OCI-LY3 (cell line): Measurements from ENCODE around the gene RNF175.

Experiments
- H2AFZ ChIP-seq: fragments of 200-600, 300-600 bp; shearing (Covaris generic); 2 replicates; pipeline ENCODE4 v1.6.0; 2014; ENCODE audit warnings: antibody characterized with exemption, low read depth, low read length
- H3K27ac ChIP-seq: fragments of 200-600, 300-600 bp; sonication (generic); 2 replicates; pipeline ENCODE4 v1.5.1; 2014; ENCODE audit warnings: mild to moderate bottlenecking, low read length, moderate library complexity, mixed read lengths
- H3K27me3 ChIP-seq: fragments of 200-600, 300-600 bp; sonication (generic); 2 replicates; pipeline ENCODE4 v1.6.1; 2014; ENCODE audit warnings: low read depth, low read length, mixed read lengths
- H3K36me3 ChIP-seq: fragments of 200-600, 300-600 bp; sonication (generic); replicated peaks from 2 replicates; pipeline ENCODE3; 2014; ENCODE audit warnings: low read depth, low read length, mixed read lengths
- H3K4me1 ChIP-seq: fragments of 300-600, 200-600 bp; sonication (generic); 2 replicates; pipeline ENCODE4 v1.6.1; 2014; ENCODE audit warnings: low read length, mixed read lengths
- H3K4me2 ChIP-seq: fragments of 200-600, 300-600 bp; sonication (generic); 2 replicates; pipeline ENCODE4 v1.6.1; 2014; ENCODE audit warnings: low read length, mixed read lengths
- H3K4me3 ChIP-seq: fragments of 300-600, 200-600 bp; sonication (generic); 2 replicates; pipeline ENCODE4 v1.5.1; 2014; ENCODE audit warnings: antibody characterized with exemption, mild to moderate bottlenecking, low read length, moderate library complexity
- H3K79me2 ChIP-seq: fragments of 300-600, 200-600 bp; shearing (Covaris generic); 2 replicates; pipeline ENCODE4 v1.6.1; 2014; ENCODE audit warnings: mild to moderate bottlenecking, low read length, mixed read lengths
- H3K9ac ChIP-seq: fragments of 300-600, 200-600 bp; shearing (Covaris generic); 2 replicates; pipeline ENCODE4 v1.6.0; 2014; ENCODE audit warnings: mild to moderate bottlenecking, low read length, moderate library complexity
- H3K9me3 ChIP-seq: fragments of 200-600, 300-600 bp; shearing (Covaris generic); 2 replicates; pipeline ENCODE4 v1.6.1; 2014; ENCODE audit warnings: low read length, mixed read lengths; ENCODE audit not compliant: insufficient read depth
- H4K20me1 ChIP-seq: fragments of 200-600, 300-600 bp; sonication (generic); 2 replicates; pipeline ENCODE4 v1.6.1; 2016; ENCODE audit warnings: low read length, mixed read lengths; ENCODE audit not compliant: insufficient read depth
- CTCF ChIP-seq: fragments of 200-600, 300-600 bp; sonication (generic); IDR thresholded peaks from 2 replicates; pipeline ENCODE4 v1.5.1; 2014; ENCODE audit warnings: antibody characterized with exemption, low read length, low read depth
- EZH2phosphoT487 ChIP-seq: fragments of 200-600 bp; shearing (Covaris generic); IDR thresholded peaks from 2 replicates; pipeline ENCODE4 v1.6.1; 2018; ENCODE audit warnings: antibody characterized with exemption, mixed run types, low read depth

RNF175 gene

GRCh38 chr4:153773236-153773690, 13.4 kb upstream of the RNF175 start:
- Histone ChIP-seq H3K36me3 (no peaks in the 10 kb centered on the region), H2AFZ (no peak overlapping the region), H3K27ac (no peak overlapping the region), H3K79me2 (no peaks in the 10 kb centered on the region), H3K9ac (no peak overlapping the region), H4K20me1 (no peaks in the 10 kb centered on the region), H3K4me3 (no peak overlapping the region), H3K4me1 (no peaks in the 10 kb centered on the region), H3K9me3 (no peaks in the 10 kb centered on the region), H3K27me3 (no peaks in the 10 kb centered on the region; the same call in 1 of the 2 replicates), H3K4me2 (no peak overlapping the region)
- no peak for TF ChIP-seq EZH2phosphoT487
- TF ChIP-seq CTCF, result peak; percentile 81

- no peak overlapping the region for H3K4me3 ChIP-seq
- TF ChIP-seq EZH2phosphoT487 (no peak), CTCF (no peak)
- H3K9ac ChIP-seq, result no peak overlapping the region
- H3K36me3 ChIP-seq, result no peaks in the 10 kb centered on the region
- H3K79me2 ChIP-seq, result no peaks in the 10 kb centered on the region
- H3K27ac ChIP-seq, result no peak overlapping the region
- H3K4me2 ChIP-seq, result no peak overlapping the region
- H2AFZ ChIP-seq, result no peak overlapping the region
- H3K9me3 ChIP-seq, result no peaks in the 10 kb centered on the region
- H4K20me1 ChIP-seq, result no peaks in the 10 kb centered on the region
- no peaks in the 10 kb centered on the region; the same call in 1 of the 2 replicates for H3K27me3 ChIP-seq
- peaks cover 4% of the 10 kb centered on the region; the same call in 1 of the 2 replicates for H3K4me1 ChIP-seq
Observed at GRCh38 chr4:153771046-153771445, 11.2 kb upstream of the RNF175 start.

- TF ChIP-seq CTCF (no peak), EZH2phosphoT487 (no peak)
- Histone ChIP-seq H3K79me2 (no peaks in the 10 kb centered on the region), H3K4me3 (no peak overlapping the region), H3K4me1 (peaks cover 6% of the 10 kb centered on the region; the same call in 1 of the 2 replicates), H3K36me3 (no peaks in the 10 kb centered on the region), H2AFZ (no peak overlapping the region), H3K4me2 (no peak overlapping the region), H3K9me3 (no peaks in the 10 kb centered on the region), H3K9ac (no peak overlapping the region), H4K20me1 (no peaks in the 10 kb centered on the region), H3K27ac (no peak overlapping the region), H3K27me3 (peaks cover 29% of the 10 kb centered on the region)
Observed at GRCh38 chr4:153766758-153767157, 6.9 kb upstream of the RNF175 start.

- Histone ChIP-seq H3K27ac (no peak overlapping the region), H4K20me1 (no peaks in the 10 kb centered on the region), H3K4me2 (0 out of 2 replicates have a peak overlapping the region, but pooled peaks have one; percentile 5), H2AFZ (no peak overlapping the region), H3K9me3 (no peaks in the 10 kb centered on the region), H3K4me1 (peaks cover 6% of the 10 kb centered on the region; the same call in 1 of the 2 replicates), H3K79me2 (no peaks in the 10 kb centered on the region), H3K4me3 (no peak overlapping the region), H3K36me3 (no peaks in the 10 kb centered on the region), H3K9ac (no peak overlapping the region), H3K27me3 (peaks cover 29% of the 10 kb centered on the region)
- no peak for TF ChIP-seq CTCF
- TF ChIP-seq EZH2phosphoT487, result no peak
Observed at GRCh38 chr4:153765894-153766293, 6.1 kb upstream of the RNF175 start.
